HG02642 (cell line): ENCODE data around the gene SGPP1.
"Not testable (repeated sequence)": the region's sequence is repeated elsewhere in the genome, so short reads cannot be mapped to it uniquely, and the experiment has no call there.

Experiments
- ATAC-seq: cut with Tn5 transposase; IDR thresholded peaks from one replicate; pipeline ENCODE4 v1.9.1; 2021; ENCODE audit warnings: mild to moderate bottlenecking; ENCODE audit not compliant: unreplicated experiment, poor library complexity

SGPP1 gene, protein sequence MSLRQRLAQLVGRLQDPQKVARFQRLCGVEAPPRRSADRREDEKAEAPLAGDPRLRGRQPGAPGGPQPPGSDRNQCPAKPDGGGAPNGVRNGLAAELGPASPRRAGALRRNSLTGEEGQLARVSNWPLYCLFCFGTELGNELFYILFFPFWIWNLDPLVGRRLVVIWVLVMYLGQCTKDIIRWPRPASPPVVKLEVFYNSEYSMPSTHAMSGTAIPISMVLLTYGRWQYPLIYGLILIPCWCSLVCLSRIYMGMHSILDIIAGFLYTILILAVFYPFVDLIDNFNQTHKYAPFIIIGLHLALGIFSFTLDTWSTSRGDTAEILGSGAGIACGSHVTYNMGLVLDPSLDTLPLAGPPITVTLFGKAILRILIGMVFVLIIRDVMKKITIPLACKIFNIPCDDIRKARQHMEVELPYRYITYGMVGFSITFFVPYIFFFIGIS

DNA sequence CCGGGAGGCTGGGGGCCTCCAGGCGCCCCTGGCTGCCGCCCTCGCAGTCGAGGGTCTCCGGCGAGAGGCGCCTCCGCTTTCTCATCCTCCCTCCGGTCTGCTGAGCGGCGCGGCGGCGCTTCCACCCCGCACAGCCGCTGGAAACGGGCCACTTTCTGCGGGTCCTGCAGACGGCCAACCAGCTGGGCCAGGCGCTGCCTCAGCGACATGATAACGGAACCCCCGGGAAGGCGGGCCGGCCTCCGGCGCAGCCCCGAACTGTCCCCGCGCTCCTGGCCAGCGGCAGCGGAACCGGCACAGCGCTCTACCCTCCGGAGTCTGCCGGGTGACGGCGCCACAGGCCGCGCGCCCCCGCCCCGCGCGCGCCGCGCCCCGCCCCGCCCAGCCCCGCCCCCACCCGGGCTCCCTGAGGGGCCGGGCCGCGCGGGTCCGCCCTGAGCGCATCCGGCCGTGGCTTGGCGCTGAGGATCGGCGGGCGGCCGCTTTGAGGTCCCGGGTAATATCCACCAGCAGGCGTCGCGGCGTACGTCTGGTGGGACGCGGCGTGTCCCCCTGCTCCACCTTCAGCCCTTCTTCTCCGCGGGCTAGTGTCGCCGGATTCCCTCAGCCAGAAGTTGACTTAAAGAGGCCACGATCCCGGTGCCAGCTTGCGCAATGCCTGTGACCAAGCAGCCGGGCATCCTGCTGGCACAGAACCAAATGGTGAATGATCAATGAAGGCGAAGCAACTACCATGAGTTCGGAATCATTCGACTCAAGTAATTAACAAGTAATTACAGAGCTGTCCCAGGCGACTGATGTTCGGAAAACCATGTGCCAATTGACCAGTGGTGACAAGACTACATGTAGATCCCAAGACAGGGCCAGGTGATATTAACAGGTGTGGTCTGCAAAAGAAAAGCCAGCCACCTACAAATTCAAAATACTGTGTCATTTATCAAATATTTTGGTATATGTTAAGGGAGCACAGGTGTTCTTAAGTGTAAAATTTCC, at the start of gene SGPP1:
SGPP1 (minus strand) TSS at position 330 of the 993 bp plus-strand sequence; CDS start at position 209, 121 bp downstream.
- ATAC-seq = peak; percentile 88

DNA sequence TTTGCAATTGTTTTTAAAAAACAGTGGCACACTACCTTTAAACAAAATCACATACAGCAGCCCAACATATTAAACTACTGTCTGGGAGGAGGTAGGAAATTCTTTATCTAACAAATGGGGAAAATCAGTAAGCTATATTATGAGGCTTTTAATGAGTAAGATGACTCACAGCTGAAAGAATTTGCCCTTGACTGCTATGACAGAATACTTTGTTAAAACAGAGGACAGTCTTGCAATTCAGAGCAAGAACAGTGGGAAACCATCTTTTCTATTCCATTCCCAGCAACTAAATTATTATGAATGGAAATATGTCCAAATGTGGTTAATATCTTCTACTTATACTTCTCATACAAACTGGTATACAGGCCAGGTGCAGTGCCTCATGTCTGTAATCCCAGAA, 49.2 kb upstream of the SGPP1 start:
- no peak for ATAC-seq

DNA sequence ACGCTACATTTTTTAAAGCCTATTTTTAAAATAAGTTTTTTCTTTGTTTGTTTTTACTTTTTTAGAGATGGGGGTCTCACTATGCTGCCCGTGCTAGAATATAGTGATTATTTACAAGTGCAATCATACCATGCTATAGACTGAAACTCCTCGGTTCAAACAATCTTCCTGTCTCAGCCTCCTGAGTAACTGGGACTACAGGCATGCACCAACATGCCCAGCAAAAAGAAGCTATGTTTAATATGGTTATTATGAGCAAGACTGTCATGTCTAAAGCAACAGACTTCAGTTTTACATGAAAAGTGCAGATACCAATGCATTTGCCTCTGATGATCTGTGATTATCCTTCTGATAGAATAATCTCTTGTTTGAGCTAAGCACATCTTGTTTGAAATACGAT, 45.6 kb upstream of the SGPP1 start:
- no peak for ATAC-seq

DNA sequence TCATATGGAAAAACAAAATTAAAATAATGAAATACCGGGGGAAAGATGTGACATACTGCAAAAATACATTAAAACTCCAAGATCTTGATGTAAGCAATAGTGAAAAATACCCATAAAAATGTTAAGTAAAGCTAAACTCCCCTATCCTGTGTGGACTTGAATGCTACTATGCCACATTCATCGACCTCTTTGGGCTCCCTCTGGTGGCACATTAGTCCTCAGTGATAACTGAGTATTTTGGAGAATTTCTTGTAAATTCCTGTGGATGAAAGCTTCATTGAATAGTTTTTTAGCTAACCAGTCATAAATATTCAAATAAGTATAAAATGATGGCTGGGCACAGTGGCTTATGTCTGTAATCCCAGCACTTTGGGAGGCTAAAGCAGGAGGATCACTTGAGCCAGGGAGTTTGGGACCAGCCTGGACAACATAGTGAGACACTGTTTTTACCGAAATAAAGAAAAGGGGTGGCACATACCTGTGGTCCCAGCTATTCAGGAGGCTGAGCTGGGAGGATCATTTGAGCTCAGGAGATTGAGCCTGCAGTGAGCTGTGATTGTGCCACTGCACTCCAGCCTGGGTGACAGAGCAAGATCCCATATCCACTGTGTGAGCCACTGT, 42.4 kb upstream of the SGPP1 start:
- ATAC-seq = no peak

DNA sequence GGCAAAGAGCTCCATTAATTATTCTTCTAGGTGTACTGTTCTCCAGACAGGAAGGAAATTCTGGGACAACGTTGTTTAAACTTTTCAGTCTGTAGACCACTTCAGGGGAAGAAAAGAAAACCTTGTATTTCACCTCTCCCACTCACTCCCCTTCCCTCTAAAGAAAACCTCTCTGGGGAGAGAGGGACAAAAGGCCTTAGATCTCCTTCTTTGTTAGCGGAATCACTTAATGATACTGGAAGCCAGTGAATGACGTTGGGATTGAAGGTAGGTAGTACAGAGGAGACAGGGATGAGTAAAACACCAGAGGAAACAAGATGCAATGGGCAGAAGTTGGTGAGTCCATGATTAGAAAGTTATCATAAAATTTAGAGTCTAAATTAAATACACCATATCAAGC, 38.7 kb upstream of the SGPP1 start:
- no peak for ATAC-seq

DNA sequence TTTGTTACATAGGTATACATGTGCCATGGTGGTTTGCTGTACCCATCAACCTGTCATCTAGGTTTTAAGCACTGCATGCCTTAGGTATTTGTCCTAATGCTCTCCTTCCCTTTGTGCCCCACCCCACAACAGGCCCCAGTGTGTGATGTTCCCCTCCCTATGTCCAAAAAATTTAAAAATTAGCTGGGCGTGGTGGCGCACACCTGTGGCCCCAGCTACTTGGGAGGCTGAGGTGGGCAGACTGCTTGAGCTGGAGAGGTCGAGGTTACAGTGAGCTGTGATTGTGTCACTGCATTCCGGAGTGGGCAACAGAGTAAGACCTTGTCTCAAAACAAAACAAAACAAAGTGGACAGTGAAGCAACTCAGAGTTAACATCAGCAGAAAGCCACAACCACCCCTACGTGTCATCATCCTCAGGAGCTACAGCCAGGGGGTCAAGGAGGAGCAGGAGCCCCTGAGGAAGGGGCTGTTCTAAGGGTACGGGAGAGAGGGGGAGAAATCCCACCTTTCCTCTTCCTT, 36.8 kb upstream of the SGPP1 start:
- ATAC-seq = no peak

DNA sequence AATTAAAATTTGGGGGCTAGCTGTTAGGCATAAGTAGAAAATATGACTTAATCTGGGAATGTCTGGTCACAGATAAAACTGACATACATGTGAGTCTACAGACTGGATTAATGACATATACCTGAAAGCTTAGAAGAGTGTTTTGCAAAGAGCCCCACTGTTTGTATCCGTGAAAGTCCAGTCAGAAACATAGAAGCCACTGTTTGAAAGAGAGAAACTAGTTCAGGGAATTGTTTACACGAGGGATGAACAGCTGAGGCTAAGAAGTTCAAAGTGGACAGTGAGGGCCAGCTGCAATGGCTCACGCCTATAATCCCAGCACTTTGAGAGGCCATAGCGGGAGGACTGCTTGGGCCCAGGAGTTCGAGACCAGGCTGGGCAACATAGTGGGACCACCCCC, 36.2 kb upstream of the SGPP1 start:
- ATAC-seq = no peak

DNA sequence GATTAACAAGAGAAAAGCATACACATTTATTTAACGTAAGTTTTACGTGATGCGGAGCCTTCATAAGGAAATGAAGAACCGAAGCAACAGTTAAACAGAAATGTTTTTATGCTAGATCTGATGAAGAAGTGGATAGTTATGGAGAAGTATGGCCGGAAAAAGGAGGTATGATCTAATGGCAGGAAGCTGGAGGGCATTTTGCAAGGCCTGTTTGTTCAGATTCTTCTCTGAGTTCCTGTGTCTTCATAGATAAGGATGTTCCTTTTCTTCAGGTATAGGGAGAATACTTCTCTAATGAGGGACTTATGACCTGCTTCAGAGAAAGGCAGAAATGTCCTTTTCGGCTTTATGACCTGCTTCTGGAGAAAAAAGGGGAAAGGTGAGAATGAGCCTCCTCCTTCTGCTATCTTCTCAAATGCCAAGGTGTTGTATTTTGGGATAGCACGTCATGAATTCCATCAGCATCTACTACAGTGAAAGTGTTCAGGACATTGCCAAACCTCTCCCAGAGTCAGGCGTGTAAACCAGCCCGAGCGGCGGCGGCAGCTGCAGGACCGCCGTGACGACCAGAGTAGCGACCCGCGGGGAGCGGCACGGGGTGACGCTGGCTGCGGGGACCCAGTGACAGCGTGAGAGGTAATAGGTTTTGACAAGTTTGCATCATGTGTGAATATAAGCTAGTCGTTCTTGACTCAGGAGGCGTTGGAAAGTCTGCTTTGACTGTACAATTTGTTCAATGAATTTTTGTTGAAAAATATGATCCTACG, 33.7 kb upstream of the SGPP1 start:
- ATAC-seq = no peak

DNA sequence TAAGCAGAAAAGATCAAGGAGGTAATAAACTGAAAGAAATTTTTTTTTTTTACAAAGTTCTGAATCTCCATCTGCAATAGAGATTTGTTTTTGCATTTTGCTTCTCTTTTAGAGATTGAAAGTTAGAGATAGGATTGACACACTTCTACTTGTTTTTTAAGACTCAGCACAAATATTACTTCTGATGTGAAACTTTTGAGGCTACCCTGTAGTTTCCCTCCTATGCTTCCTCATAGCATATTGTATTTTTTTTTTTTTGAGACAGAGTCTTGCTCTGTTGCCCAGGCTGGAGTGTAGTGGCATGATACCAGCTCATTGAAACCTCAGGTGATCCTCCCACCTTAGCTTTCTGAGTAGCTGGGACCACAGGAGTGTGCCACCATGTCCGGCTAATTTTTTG, 32.1 kb upstream of the SGPP1 start:
- ATAC-seq = peak; percentile 51

DNA sequence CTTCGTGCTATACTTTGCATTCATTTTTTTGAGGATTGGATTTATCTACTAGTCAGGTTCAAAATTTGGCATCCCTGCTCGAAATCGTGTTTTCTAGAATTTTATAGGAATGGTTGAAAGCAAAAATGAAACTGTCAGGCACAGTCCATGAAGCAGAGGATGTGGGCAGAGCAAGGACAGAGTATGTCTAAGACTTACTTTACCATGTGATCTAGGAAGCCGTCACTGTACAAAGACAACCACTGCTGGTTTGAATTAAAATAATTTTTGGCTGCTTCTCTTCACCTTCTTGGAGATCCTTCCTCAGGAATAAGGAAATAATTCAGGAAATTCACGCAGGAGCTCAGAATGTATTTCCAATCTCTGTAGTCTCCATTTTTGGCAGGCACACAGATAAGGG, 31.6 kb upstream of the SGPP1 start:
- peak; percentile 59 for ATAC-seq

DNA sequence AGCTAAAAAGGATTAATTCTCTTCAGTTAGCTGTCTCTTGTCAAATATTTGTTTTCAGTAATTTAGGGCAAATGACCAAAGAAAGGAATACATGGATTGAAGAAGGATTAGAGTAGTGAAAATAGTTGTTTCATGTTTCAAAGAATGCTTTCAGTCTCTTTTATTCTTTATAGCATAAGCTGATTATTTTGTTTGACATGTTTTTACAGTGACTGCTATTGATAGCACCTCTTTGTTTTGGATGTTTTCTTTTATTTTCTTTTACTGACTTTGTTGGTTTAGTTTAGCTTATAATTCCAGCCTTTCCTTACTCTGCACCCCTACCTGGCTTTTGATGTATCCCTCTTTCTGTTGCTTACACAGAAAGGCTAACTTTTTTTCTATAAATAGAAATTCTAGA, 29.3 kb upstream of the SGPP1 start:
- no peak for ATAC-seq

DNA sequence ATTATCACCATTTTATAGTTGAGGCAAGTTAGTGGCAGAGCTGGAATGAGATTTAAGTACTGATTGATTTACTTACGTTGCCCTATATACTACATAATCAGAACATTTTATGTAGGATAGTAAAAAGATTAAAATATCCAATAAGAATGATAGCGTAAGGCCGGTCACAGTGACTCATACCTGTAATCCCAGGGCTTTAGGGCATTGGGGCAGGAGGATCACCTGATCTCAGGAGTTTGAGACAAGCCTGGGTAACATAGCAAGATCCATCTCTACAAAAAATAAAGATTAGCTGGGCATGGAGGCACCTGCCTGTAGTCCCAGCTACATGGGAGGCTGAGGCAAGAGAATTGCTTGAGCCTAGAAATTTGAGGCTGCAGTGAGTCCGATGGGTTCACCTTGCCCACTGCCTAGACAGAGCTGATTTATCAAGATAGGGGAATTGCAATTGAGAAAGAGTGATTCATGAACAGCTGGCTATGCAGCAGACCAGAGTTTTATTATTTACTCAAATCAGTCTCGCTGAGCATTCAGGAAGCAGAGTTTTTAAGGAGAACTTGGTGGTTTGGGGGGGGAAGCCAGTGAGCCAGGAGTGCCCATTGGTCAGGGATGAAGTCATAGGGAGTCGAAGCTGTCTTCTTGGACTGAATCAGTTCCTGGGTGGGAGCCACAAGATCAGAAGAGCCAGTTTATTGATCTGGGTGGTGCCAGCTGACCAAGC, 24.7 kb upstream of the SGPP1 start:
- no peak for ATAC-seq

DNA sequence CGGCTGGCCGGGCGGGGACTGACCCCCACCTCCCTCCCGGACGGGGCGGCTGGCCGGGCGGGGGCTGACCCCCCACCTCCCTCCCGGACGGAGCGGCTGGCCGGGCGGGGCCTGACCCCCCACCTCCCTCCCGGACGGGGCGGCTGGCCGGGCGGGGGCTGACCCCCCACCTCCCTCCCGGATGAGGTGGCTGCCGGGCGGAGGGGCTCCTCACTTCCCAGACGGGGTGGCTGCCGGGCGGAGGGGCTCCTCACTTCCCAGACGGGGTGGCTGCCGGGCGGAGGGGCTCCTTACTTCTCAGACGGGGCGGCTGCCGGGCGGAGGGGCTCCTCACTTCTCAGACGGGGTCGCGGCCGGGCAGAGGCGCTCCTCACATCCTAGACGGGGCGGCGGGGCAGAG, 23.2 kb upstream of the SGPP1 start:
- ATAC-seq = not testable (repeated sequence)

DNA sequence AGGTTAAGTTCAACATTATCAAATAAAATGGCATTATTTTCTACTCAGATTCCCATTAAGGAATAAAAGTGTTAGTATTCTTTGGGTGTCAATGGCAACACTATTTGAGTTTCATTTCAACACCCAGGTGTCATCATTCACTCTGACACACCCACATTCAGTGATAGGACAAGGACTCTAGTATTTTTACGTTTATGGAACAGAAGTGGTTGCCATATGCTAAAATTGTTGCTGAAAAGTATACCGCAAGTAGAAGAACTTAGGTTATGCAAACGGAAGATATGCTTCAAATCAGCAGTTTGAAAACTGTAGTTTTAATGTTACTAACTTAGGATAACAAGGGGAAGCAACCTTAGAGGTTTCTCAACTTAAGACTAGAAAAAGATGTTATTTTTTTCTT, 20.0 kb upstream of the SGPP1 start:
- ATAC-seq = no peak

DNA sequence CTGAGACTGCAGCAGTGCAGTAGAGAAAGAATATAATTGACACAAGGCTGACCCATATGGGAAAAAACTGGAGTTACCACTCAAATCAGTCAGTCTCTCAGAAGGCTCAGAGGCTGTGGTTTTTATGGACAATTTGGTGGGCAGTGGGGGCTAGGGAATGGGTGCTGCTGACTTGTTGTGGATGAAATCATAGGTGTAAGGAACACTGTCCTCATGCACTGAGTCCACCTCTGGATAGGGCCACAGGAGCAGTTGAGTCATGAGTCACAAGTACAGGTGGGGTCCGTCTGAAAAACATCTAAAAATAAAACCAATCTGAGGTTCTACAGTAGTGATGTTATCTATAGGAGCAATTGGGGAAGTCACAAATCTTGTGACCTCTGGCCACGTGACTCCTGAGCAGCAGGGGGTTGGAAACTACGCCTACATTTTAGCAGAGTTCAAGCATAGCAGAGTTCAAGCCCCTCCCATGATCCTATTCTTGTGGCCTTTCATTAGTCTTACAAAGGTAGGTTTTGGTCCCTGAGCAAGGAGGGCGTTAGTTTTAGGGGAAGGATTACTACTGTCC, 18.1 kb upstream of the SGPP1 start:
- peak; percentile 69 for ATAC-seq

DNA sequence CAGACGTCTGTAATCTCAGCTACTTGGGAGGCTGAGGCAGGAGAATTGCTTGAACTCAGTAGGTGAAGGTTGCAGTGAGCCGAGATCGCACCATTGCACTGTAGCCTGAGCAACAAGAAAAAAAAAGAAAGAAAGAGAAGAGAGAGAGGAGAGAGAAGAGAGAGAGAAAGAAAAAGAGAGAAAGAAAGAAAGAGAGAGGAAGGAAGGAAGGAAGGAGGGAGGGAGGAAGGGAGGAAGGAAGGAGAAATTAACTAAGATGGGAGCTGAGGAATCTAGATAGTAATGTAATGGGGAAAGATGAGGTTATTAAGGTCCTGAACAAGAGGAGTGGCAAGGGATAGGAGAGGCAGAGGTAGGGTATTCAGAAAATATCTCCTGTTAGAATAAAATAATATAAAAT, 17.4 kb upstream of the SGPP1 start:
- ATAC-seq = no peak

DNA sequence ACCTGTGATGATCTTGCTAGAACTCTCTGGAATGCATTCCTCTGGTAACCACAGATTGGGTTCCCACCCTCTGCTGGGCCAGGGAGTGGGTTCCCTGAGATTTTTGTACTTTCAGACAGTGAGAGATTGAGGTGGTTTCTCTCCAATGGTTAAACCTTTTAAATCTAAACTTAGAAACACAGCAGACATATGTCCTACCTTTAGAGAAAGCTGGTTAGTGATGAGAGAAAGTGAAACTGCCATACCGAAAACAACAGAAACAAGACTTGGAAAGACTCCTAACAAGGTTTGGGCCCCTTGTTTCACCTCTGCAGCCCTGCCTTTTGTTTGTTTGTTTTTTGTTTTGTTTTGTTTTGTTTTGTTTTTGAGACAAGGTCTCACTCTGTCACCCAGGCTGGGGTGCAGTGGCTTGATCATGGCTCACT, 9.7 kb upstream of the SGPP1 start:
- ATAC-seq = peak; percentile 94

DNA sequence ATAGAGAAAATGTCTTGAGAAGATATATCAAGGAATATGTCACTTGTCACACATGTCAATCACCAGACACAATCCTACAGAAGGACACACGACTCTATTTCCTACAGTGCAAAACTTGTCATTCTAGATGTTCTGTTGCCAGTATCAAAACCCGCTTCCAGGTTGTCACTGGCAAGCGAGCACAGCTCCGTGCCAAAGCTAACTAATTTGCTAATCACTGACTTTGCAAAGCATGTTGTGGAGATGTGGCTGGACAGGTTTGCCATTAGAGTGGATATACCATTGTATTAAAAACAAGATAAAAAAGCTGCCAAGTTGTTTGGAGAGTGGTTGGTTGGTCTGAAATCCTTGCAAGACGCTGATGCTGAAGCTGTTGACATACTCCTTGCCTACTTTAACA, 7.9 kb upstream of the SGPP1 start:
- ATAC-seq = no peak

DNA sequence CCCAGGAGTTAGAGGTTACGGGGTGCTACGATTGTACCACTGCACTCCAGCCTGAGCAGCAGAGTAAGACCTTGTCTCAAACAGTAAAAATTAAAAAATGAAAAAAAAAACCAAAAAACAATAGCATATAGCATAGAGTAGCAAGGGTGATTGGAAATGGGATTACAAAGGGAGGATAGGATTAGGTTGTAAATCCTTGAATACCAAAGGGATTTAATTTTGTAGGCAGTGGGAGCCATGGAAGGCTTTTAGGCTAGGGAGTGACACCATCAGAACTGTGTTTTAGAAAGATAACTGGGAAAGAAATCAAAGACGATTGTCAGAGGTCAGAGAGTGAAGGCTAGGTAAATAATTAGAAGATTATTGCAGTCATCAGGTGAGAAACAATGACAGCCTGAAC, 2.8 kb upstream of the SGPP1 start:
- no peak for ATAC-seq
